Osteocyte (in vitro differentiated cells): ENCODE results near the gene GNG3. TPM values are rescaled to one million over a fixed set of nuclear protein-coding genes. Genes with fewer than 3 reads are reported as not detected.

Experiments used
- DNase-seq: peaks from one replicate; pipeline ENCODE4 v3.0.0; 2021; ENCODE audit warnings: mixed read lengths; ENCODE audit not compliant: unreplicated experiment; ENCODE audit errors: extremely low spot score
- H3K27ac Mint-ChIP-seq: one replicate; pipeline ENCODE4 v1.8.0; 2021; ENCODE audit warnings: mild to moderate bottlenecking, mixed read lengths; ENCODE audit not compliant: unreplicated experiment
- H3K27me3 Mint-ChIP-seq: one replicate; pipeline ENCODE4 v1.8.0; 2021; ENCODE audit warnings: mixed read lengths; ENCODE audit not compliant: unreplicated experiment
- H3K36me3 Mint-ChIP-seq: one replicate; pipeline ENCODE4 v1.8.0; 2021; ENCODE audit warnings: mixed read lengths; ENCODE audit not compliant: unreplicated experiment
- H3K4me1 Mint-ChIP-seq: one replicate; pipeline ENCODE4 v1.8.0; 2021; ENCODE audit warnings: mixed read lengths; ENCODE audit not compliant: unreplicated experiment
- H3K4me3 Mint-ChIP-seq: one replicate; pipeline ENCODE4 v1.8.0; 2021; ENCODE audit warnings: mild to moderate bottlenecking, moderate library complexity, mixed read lengths; ENCODE audit not compliant: unreplicated experiment
- H3K9me3 Mint-ChIP-seq: one replicate; pipeline ENCODE4 v1.8.0; 2021; ENCODE audit warnings: mixed read lengths; ENCODE audit not compliant: unreplicated experiment
- total RNA-seq: library from RNA; stranded (reverse); gene quantifications from 2 replicates; pipeline ENCODE4 v1.2.1, GENCODE V29; 2021
- TF ChIP-seq, protein P1 (sequence below): fragments of 200-600 bp; sonication (generic); IDR thresholded peaks from 2 replicates; pipeline ENCODE4 v1.5.0; 2021; ENCODE audit warnings: antibody characterized with exemption, mild to moderate bottlenecking, moderate library complexity

Gene GNG3
- total RNA-seq, 1 donor from 2014 or later: not detected

- Mint-ChIP-seq H3K4me3 (peak overlapping the region; percentile 88), H3K9me3 (no peaks in the 10 kb centered on the region), H3K4me1 (peaks cover 37% of the 10 kb centered on the region), H3K36me3 (peaks cover 46% of the 10 kb centered on the region), H3K27ac (peak overlapping the region; percentile 16), H3K27me3 (no peaks in the 10 kb centered on the region)
- no peak for DNase-seq
- TF ChIP-seq, protein P1, sequence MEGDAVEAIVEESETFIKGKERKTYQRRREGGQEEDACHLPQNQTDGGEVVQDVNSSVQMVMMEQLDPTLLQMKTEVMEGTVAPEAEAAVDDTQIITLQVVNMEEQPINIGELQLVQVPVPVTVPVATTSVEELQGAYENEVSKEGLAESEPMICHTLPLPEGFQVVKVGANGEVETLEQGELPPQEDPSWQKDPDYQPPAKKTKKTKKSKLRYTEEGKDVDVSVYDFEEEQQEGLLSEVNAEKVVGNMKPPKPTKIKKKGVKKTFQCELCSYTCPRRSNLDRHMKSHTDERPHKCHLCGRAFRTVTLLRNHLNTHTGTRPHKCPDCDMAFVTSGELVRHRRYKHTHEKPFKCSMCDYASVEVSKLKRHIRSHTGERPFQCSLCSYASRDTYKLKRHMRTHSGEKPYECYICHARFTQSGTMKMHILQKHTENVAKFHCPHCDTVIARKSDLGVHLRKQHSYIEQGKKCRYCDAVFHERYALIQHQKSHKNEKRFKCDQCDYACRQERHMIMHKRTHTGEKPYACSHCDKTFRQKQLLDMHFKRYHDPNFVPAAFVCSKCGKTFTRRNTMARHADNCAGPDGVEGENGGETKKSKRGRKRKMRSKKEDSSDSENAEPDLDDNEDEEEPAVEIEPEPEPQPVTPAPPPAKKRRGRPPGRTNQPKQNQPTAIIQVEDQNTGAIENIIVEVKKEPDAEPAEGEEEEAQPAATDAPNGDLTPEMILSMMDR: no peak
Measured at GRCh38 chr11:62724171-62724570, 16.7 kb downstream of the GNG3 start.

DNA sequence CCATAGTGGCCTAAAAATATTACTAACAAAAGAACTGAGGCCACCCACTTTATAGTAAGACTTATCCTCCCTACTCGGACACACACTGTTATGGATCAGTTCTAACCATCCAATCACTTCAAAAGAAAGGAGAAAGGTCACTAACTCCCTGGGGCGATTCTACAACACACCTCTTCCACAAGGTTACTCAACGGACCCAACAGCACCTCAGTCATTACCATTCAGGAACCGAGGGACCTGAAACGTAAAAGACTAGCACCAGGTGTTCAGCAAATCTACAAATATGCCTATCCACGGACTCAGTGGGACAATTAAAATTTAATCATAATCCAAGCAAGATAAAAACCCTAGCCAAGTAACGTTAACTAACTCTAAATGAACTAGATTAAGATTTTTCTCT, 18.2 kb downstream of the GNG3 start:
- TF ChIP-seq, protein P1: no peak
- no peaks in the 10 kb centered on the region for H3K9me3 Mint-ChIP-seq

GRCh38 chr11:62726156-62726914, 18.9 kb downstream of the GNG3 start:
- H3K4me3 Mint-ChIP-seq: peak overlapping the region; percentile 88
- peaks cover 30% of the 10 kb centered on the region for H3K36me3 Mint-ChIP-seq

More for the DNA sequence above, 18.2 kb downstream of the GNG3 start:
- Mint-ChIP-seq H3K36me3 (peaks cover 36% of the 10 kb centered on the region), H3K27me3 (no peaks in the 10 kb centered on the region), H3K4me1 (peaks cover 46% of the 10 kb centered on the region), H3K27ac (peak overlapping the region; percentile 73), H3K4me3 (peak overlapping the region; percentile 88)
- DNase-seq: no peak

GRCh38 chr11:62726915-62727164, 19.4 kb downstream of the GNG3 start:
- no peak for DNase-seq
- no peaks in the 10 kb centered on the region for H3K9me3 Mint-ChIP-seq
- H3K27ac Mint-ChIP-seq: peak overlapping the region; percentile 99
- TF ChIP-seq, protein P1: no peak
- peaks cover 50% of the 10 kb centered on the region for H3K4me1 Mint-ChIP-seq
- H3K4me3 Mint-ChIP-seq: peak overlapping the region; percentile 88
- peaks cover 25% of the 10 kb centered on the region for H3K36me3 Mint-ChIP-seq
- no peaks in the 10 kb centered on the region for H3K27me3 Mint-ChIP-seq

More at GRCh38 chr11:62726156-62726914, 18.9 kb downstream of the GNG3 start:
- TF ChIP-seq, protein P1: no peak
- DNase-seq: no peak
- H3K27me3 Mint-ChIP-seq: no peaks in the 10 kb centered on the region
- H3K27ac Mint-ChIP-seq: peak overlapping the region; percentile 73
- H3K9me3 Mint-ChIP-seq: no peaks in the 10 kb centered on the region
- H3K4me1 Mint-ChIP-seq: peaks cover 49% of the 10 kb centered on the region

DNA sequence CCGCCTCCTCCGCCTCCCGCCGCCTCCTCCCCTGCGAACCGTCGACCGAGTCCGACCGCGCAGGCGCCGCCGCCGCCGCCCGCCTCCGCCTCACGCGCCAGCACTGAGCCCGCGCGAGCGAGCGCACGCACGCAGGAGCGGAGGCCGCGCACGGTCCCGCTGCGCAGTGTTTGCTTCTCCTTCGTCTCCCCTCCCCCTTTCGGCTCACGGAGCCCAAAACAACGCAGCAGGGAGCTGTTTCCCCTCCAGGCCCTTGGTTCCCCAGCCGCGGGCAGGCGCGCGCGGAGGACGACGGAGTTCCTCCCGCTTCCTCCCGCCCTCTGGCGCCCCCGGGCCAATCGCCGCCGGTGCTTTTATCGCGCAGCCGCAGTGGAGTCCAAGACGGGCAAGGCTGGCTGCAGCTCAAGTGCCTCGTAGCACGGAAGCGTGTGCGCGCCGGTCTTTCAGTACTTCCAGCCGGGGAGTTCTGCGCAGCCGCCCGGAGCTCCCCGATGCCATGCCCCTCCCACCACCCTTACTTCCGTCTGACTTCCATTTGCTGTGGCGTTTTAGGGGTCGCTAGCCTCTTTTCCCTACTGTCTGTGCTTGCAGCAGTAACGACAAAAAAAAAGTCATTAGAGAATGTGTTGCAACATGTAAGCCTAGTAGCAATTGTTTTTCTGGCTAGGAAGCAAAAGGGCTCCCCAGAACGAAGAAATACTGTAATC, 19.8 kb downstream of the GNG3 start, which contains the start of gene HNRNPUL2:
TSS of gene HNRNPUL2 (minus strand) at position 293 of the 707 bp plus-strand sequence. CDS start 301 bp downstream, outside the sequence.
- peak within 1 kb of the TSS; percentile 99 for H3K27ac Mint-ChIP-seq
- TF ChIP-seq, protein P1: no peak
- H3K9me3 Mint-ChIP-seq: no peaks in the 10 kb centered on the region
- peaks cover 20% of the 10 kb centered on the region for H3K36me3 Mint-ChIP-seq
- peak within 1 kb of the TSS; percentile 88 for H3K4me3 Mint-ChIP-seq
- no peaks in the 10 kb centered on the region for H3K27me3 Mint-ChIP-seq
- H3K4me1 Mint-ChIP-seq: peaks cover 47% of the 10 kb centered on the region
- DNase-seq: peak; percentile 99
